Peyer's patch (tissue), 4 donors: ENCODE results near the gene SLF2.

Experiments used
- POLR2A ChIP-seq, 2 donors: fragments of 450-650 bp; IDR thresholded peaks; one replicate each; pipeline ENCODE4 v1.5.1; 2017; ENCODE audit warnings: antibody characterized with exemption in 2 of 2, mild to moderate bottlenecking in 2 of 2, moderate library complexity in 2 of 2
- TF ChIP-seq, protein P1 (sequence below), 6 experiments: fragments of 450-650 bp in 4 of 6; fragments of 200-600 bp in 2 of 6; sonication (generic) in 1 of 6; IDR thresholded peaks; one replicate each; pipeline ENCODE4 v1.5.1; 2017 to 2019; ENCODE audit warnings: antibody characterized with exemption in 6 of 6, mild to moderate bottlenecking in 3 of 6, moderate library complexity in 1 of 6

DNA sequence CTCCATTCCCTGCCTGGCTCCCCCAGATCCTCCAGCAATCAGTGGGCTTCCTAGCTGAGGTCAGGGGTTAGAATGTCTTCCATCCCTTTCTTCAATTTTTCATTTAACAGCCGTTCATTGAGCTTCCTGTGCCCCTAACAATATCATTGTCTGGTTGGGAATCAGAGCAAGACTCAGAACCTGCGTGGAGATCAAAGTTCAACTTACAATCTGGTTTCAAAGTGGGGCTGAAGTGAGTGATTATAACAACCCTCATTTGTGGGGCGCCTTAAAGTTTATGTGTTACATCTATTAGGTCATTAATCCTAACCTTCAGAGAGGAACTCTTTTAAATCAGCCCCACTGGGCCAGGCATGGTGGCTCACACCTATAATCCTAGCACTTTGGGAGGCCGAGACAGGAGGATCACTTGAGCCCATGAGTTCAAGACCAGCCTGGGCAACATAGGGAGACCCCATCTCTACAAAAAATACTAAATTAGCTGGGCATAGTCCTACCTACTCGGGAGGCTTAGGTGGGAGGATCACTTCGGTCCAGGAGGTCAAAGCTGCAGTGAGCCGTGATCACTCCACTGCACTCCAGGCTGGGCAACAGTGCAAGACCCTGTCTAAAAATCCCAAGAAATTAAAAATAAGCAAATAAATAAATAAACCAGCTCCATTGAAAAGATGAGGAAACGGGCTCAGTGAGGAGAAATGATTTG, 45.4 kb upstream of the SLF2 start:
- TF ChIP-seq POLR2A (IDR thresholded peaks at IDR 0.05): no peak
- TF ChIP-seq, protein P1, sequence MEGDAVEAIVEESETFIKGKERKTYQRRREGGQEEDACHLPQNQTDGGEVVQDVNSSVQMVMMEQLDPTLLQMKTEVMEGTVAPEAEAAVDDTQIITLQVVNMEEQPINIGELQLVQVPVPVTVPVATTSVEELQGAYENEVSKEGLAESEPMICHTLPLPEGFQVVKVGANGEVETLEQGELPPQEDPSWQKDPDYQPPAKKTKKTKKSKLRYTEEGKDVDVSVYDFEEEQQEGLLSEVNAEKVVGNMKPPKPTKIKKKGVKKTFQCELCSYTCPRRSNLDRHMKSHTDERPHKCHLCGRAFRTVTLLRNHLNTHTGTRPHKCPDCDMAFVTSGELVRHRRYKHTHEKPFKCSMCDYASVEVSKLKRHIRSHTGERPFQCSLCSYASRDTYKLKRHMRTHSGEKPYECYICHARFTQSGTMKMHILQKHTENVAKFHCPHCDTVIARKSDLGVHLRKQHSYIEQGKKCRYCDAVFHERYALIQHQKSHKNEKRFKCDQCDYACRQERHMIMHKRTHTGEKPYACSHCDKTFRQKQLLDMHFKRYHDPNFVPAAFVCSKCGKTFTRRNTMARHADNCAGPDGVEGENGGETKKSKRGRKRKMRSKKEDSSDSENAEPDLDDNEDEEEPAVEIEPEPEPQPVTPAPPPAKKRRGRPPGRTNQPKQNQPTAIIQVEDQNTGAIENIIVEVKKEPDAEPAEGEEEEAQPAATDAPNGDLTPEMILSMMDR (IDR thresholded peaks at IDR 0.05): no peak
